HG03045 (cell line): ENCODE results near the gene GORASP2.

Experiments
- ATAC-seq: cut with Tn5 transposase; IDR thresholded peaks from one replicate; pipeline ENCODE4 v1.9.1; 2021; ENCODE audit warnings: mild to moderate bottlenecking, moderate library complexity; ENCODE audit not compliant: unreplicated experiment

The GORASP2 gene

DNA sequence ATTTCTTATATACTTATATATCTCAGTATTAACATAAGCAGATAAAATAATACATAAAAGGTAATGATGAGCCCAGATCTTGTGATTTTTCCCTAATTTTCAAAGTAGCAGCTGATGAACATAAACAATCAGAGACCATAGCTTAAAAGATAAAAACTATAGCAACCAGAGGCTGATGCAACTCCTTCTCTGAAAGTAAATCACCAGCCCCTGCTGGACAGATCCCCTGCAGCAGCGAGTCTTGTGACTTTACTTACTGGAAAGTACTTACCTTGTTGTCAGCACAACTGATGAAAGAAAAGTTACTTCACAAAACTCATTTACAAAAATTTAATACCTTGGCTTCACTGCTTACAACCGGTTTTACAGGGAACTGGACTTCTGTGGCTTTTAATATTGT, 67.3 kb downstream of the GORASP2 start:
- ATAC-seq, result no peak

DNA sequence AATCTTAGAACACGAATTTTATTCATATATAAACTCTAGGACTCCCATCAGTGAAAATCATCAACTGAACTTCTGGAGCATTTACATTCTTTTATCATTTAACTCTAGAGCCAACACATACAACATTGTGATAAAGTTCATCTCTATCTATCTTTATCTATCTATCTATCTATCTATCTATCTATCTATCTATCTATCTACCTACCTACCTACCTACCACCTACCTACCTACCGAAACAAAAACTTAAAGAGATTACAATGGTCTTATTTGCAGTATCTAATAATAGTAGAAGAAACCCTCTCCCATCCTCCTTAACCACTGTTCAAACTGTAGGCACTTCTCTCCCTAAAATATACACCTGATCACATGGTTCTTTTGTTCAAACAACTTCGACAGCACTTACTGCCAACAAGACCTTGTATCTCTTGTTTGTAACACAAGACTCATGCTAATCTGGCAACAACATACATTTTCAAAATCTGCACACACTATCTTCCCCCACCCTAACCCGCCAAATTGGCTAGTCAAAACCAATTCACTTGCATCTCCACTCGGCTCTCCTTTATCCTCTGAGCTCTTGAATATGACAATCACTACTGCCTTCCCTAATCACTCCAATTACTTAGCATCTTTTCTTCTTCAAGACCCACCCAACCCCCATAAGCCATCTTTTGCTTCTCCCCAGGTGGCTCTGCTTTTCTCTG, 69.0 kb downstream of the GORASP2 start:
- no peak for ATAC-seq

DNA sequence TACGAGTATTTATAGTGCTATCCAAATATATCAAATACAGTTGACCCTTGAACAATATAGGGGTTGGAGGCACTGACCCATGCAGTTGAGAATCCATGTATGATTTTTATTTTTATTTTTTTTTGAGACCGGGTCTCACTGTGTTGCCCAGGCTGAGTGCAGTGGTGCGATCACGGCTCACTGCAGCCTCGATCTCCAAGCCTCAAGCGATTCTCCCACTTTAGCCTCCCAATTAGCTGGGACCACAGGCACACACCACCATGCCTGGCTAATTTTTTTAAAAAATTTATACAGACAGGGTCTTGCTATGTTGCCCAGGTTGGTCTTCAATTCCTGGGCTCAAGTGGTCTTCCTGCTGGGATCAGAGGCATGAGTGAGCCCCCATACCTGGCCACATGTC, 70.6 kb downstream of the GORASP2 start:
- no peak for ATAC-seq

DNA sequence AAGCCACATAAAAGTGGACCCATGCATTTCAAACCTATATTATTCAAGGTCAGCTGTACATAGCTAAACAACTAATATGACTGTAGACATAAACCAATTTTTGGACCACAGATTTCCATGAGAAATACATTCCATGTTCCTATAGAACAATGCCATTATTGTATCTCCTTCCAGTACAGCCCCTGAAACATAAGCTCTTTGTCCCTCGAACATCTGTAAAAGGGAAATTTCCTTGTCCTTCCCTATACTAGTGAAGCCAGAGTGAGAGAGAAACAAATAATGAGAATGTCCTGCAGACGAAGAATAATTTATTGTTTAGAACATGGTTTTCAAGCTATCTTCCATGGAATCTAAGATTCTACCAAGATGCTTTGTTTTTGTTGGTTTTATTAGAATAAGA, 75.3 kb downstream of the GORASP2 start:
- ATAC-seq, result no peak

DNA sequence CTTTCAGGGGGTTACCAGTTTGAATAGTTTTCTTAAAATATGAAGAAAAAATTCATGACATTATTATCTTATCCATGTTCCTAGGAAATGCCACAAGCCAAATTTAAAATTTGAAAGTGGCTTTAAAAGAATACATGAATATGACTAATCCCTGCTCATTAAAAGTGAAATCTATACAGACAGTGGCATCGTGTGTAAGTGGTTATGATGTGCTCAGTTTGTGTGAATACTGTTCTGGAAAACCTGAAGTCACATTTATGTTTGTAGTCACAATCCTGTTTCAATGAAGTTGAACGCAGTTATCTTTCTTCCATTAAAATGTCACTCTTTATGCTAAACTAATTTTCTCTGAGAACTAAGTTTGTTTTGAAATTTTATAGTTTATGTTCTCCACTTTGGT, 75.8 kb downstream of the GORASP2 start:
- no peak for ATAC-seq

DNA sequence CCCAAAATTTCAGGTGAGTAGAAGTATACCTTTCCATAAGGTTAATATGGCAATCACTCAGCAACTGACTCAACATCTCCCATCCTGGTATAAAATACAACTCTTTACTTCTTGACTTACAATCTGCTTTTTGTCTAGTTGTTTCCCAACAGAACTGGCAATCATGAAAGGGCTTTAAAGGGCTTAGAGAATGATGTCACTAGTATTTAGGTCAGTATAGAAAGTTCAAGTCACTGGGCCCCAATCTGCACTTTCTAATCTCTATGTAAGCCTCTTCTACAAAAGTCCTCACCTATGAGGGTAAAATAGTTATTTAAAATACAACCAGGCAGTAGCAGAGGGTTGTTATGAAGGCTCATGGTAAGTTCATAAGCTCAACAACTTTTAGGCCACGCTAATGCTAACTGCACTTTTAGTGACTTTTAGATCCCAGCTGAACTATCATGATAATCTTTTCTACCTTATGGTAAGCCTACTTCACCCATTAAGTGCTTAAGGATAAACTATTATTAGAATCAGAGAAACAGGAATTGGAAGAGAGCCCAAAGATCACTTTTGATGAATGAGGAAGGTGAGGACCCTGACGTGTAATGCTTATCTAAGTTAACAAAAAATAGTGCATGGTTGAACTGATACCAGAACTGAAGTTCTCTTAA, 79.6 kb downstream of the GORASP2 start:
- no peak for ATAC-seq

DNA sequence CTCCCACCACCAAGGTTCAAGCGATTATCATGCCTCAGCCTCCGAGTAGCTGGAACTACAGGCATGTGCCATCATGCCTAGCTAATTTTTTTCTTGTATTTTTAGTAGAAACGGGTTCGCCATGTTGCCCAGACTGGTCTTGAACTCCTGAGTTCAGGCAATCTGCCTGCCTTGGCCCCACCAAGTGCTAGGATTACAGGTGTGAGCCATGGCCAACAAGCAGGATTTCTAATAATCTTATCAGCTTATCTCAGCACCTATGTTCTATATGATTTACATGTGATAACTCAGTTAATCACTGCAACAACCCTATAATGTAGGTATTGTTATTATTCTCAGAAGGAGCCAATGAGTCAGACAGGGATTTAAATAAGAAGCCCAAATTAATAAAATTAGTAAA, 80.3 kb downstream of the GORASP2 start:
- no peak for ATAC-seq

DNA sequence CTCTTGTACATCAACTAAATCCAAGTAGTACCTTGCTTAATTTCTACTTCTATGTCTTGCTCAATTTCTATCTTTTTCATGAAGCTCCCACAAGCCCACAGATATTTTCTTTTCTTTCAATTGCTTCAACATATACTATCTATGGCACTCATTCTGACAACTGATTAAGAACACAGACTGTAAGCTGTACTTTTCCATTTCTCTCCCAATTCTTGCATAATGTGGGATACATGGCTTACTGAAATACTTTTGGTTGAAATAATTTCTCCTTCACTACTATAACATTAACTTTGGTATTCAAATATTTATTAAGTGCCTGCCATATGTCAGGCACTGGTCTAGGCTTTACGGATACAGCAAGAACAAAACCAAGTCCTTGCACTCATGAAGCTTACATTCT, 84.8 kb downstream of the GORASP2 start:
- ATAC-seq, result no peak

DNA sequence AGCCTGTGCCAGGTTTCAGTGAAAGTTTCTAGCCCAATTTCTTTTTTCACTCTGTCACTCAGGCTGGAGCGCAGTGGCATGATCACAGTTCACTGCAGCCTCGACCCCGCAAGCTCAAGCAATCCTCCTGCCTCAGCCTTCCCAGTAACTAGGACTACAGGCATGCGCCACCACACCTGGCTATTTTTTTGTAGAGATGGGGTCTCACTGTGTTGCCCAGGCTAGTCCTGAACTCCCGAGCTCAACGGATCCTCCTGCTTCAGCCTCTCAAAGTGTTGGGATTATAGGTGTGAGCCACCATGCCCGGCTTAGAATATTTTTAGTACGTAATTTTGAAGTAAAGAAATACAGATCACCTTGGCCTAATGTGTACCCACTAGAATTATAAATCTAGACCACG, 87.1 kb downstream of the GORASP2 start:
- no peak for ATAC-seq
